Nephron progenitor cell (in vitro differentiated cells): ENCODE results near the gene PDGFC.
"Not testable (repeated sequence)": the region's sequence is repeated elsewhere in the genome, so short reads cannot be mapped to it uniquely, and the experiment has no call there.

Experiments used
- DNase-seq: peaks from one replicate; pipeline ENCODE4 v3.0.0; 2021
- H3K27ac Mint-ChIP-seq: 2 replicates; pipeline ENCODE4 v1.8.0; 2021; ENCODE audit warnings: mild to moderate bottlenecking, moderate library complexity, mixed read lengths
- H3K27me3 Mint-ChIP-seq: 2 replicates; pipeline ENCODE4 v1.8.0; 2021; ENCODE audit warnings: mild to moderate bottlenecking, low read depth, mixed read lengths; ENCODE audit not compliant: poor library complexity
- H3K36me3 Mint-ChIP-seq: 2 replicates; pipeline ENCODE4 v1.8.0; 2021; ENCODE audit warnings: low read depth, mixed read lengths
- H3K4me1 Mint-ChIP-seq: 2 replicates; pipeline ENCODE4 v1.8.0; 2021; ENCODE audit warnings: mixed read lengths
- H3K4me3 Mint-ChIP-seq: 2 replicates; pipeline ENCODE4 v1.8.0; 2021; ENCODE audit warnings: mild to moderate bottlenecking, moderate library complexity, mixed read lengths
- H3K9me3 Mint-ChIP-seq: 2 replicates; pipeline ENCODE4 v1.8.0; 2021; ENCODE audit warnings: mild to moderate bottlenecking, moderate library complexity, mixed read lengths
- TF ChIP-seq, protein P1 (sequence below): fragments of 200-600 bp; sonication (generic); IDR thresholded peaks from 2 replicates; pipeline ENCODE4 v1.5.0; 2021; ENCODE audit warnings: antibody characterized with exemption

PDGFC gene

DNA sequence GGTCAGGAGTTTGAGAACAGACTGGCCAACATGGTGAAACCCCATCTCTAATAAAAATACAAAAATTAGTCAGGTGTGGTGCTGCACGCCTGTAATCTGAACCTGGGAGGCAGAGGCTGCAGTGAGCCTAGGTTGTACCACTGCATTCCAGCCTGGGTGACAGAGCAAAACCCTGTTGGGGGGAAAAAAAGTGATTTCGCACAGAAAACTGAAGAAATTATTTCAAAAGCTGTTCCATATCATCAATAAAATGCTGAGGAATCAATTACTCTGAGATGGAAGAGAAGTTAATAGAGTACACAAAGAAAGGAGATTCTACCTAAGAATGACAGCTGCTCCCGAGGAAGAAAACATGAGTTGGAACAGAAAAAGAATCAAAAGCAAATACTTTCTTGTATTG is 95.9 kb downstream of the PDGFC start:
- peaks cover 17% of the 10 kb centered on the region for H3K4me1 Mint-ChIP-seq
- H3K9me3 Mint-ChIP-seq, result peaks cover 9% of the 10 kb centered on the region
- TF ChIP-seq, protein P1, sequence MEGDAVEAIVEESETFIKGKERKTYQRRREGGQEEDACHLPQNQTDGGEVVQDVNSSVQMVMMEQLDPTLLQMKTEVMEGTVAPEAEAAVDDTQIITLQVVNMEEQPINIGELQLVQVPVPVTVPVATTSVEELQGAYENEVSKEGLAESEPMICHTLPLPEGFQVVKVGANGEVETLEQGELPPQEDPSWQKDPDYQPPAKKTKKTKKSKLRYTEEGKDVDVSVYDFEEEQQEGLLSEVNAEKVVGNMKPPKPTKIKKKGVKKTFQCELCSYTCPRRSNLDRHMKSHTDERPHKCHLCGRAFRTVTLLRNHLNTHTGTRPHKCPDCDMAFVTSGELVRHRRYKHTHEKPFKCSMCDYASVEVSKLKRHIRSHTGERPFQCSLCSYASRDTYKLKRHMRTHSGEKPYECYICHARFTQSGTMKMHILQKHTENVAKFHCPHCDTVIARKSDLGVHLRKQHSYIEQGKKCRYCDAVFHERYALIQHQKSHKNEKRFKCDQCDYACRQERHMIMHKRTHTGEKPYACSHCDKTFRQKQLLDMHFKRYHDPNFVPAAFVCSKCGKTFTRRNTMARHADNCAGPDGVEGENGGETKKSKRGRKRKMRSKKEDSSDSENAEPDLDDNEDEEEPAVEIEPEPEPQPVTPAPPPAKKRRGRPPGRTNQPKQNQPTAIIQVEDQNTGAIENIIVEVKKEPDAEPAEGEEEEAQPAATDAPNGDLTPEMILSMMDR, result no peak
- H3K27me3 Mint-ChIP-seq, result no peaks in the 10 kb centered on the region
- H3K27ac Mint-ChIP-seq, result peak overlapping the region; percentile 90
- H3K4me3 Mint-ChIP-seq, result no peak overlapping the region
- DNase-seq, result no peak
- peaks cover 10% of the 10 kb centered on the region for H3K36me3 Mint-ChIP-seq

DNA sequence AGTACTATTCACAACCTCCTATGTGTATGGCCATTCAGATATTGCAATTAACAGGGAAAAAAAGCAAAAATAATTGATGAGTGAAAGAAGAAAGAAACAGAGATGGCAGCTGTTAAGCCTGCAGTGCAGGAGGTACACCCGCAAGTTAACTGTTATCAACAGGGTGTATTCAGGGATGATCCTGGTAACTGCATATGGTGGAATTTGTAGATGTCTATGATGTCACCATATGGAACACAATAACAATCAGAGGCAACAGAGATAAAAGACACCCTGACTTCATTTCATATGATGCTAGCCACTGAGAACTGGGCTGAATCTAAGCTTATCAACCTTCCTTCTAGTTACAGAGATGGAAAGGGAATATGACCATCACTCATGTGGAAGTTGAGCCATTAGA is 96.5 kb downstream of the PDGFC start:
- H3K9me3 Mint-ChIP-seq, result peaks cover 5% of the 10 kb centered on the region
- no peak overlapping the region for H3K4me3 Mint-ChIP-seq
- DNase-seq, result no peak
- H3K36me3 Mint-ChIP-seq, result peaks cover 5% of the 10 kb centered on the region
- TF ChIP-seq, protein P1, result no peak
- H3K27ac Mint-ChIP-seq, result no peak overlapping the region
- no peaks in the 10 kb centered on the region for H3K27me3 Mint-ChIP-seq
- H3K4me1 Mint-ChIP-seq, result peaks cover 17% of the 10 kb centered on the region

DNA sequence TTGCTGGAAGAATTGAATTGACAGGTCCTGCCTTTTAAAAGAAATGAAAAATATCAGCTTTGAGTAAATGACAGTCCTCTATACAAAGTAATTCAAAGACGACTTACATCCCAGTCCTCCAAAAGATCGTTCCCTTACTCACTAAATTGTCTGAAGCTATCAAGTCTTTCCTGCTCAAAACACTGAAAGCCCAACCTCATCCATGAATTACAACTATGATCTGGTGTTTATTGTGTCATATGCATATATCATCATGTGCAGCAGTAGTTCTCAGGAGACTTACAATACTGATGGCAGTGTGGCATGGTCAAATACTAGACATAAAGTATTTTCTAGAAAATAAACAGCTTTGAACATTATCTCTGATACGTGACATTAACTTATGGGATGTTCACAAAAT is 97.8 kb downstream of the PDGFC start:
- DNase-seq, result no peak

DNA sequence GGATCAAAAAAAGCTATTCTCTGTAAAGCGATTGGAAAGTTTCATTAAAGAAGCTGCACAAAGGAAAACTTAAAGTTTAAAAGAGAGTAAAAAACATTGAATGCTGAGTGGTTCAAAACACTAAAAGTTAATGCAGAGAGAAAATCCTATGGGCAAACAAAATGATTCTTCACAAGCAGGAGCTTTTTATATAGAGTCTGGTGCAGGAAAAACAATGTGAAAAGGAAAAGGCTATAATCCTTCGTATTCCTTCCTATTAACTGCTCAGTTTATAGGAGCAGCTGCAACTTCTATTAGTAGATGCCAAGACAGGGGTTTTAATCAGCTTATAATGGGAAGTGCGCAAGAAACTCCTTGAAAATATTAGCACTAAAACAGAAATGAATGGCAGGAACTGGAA is 100.7 kb downstream of the PDGFC start:
- Mint-ChIP-seq H3K4me3 (no peak overlapping the region), H3K27ac (no peak overlapping the region), H3K36me3 (peaks cover 5% of the 10 kb centered on the region), H3K9me3 (peaks cover 3% of the 10 kb centered on the region), H3K4me1 (peaks cover 8% of the 10 kb centered on the region), H3K27me3 (peaks cover 3% of the 10 kb centered on the region)
- TF ChIP-seq, protein P1, result no peak
- DNase-seq, result no peak

More for the DNA sequence above, 97.8 kb downstream of the PDGFC start:
- TF ChIP-seq, protein P1, result no peak
- Mint-ChIP-seq H3K9me3 (no peaks in the 10 kb centered on the region), H3K27me3 (no peaks in the 10 kb centered on the region), H3K4me3 (no peak overlapping the region), H3K4me1 (peaks cover 17% of the 10 kb centered on the region), H3K27ac (peak overlapping the region; percentile 29), H3K36me3 (no peaks in the 10 kb centered on the region)

DNA sequence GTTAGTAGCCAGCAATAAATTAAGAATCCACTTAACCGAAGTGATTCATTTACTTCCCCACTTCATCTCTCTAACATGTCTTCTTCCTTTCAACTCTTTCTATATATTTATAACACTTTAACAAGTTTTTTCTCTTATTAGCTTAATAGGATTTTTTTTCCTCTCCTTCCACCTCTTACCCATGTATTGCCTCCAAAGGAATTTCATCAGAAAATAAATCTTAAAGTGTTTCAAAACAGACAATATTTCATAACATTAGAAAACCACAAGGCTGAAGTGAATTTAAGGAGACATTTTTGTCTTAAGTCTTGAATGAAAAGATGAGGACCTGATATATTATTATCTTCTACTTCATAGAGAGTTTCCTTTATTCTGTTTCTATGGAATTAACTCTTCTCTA is 101.5 kb downstream of the PDGFC start:
- H3K9me3 Mint-ChIP-seq, result peaks cover 7% of the 10 kb centered on the region
- H3K27me3 Mint-ChIP-seq, result peaks cover 3% of the 10 kb centered on the region
- H3K27ac Mint-ChIP-seq, result peak overlapping the region; percentile 24

DNA sequence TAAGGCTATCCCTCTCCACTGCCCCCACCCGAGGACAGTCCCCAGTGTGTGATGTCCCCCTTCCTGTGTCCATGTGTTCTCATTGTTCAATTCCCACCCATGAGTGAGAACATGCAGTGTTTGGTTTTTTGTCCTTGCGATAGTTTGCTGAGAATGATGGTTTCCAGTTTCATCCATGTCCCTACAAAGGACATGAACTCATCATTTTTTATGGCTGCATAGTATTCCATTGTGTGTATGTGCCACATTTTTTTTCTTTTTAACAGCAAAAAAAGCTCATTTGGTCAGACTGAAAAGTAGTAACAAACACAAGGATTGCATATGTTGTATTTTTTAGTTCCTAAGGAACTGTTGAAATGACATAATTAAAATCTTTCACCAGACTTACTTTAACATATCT is 105.5 kb downstream of the PDGFC start:
- H3K27me3 Mint-ChIP-seq, H3K9me3 Mint-ChIP-seq, H3K4me1 Mint-ChIP-seq, DNase-seq, H3K27ac Mint-ChIP-seq, H3K4me3 Mint-ChIP-seq: not testable (repeated sequence)
- H3K36me3 Mint-ChIP-seq, result peaks cover 10% of the 10 kb centered on the region

More for the DNA sequence above, 101.5 kb downstream of the PDGFC start:
- DNase-seq, result no peak
- Mint-ChIP-seq H3K4me3 (no peak overlapping the region), H3K4me1 (peaks cover 1% of the 10 kb centered on the region), H3K36me3 (peaks cover 10% of the 10 kb centered on the region)
- TF ChIP-seq, protein P1, result no peak
